ENCODE measurements around the gene C17orf67.

- TF ChIP-seq CTCF (conservative IDR thresholded peaks at IDR 0.05), result no peak
- TF ChIP-seq ZFX (IDR thresholded peaks at IDR 0.05), result no peak
Observed at GRCh38 chr17:56879280-56879679, 45.6 kb upstream of the C17orf67 start.
